Stimulated activated CD4-positive, alpha-beta T cell treated with anti-CD3 and anti-CD28 coated beads, TNF-alpha, amount 100 ng/mL, for 24 hours (primary cell): ENCODE measurements around the gene GALNT11.
A peak's percentile ranks its signal among the peaks of the same experiment; 100 is the strongest.
"Not testable (repeated sequence)": the region's sequence is repeated elsewhere in the genome, so short reads cannot be mapped to it uniquely, and the experiment has no call there.

Experiments
- DNase-seq, 3 experiments: peaks; one replicate each; pipeline ENCODE4 v3.0.0-alpha.2; 2020; ENCODE audit warnings: low read depth in 3 of 3

GALNT11 gene

GRCh38 chr7:152025077-152025936 lies at the start of gene GALNT11:
Gene GALNT11 (plus strand): TSS chr7:152025674. CDS start chr7:152094228, 68,554 bp downstream.
- peak; percentile 70 to 83 (median 75) for DNase-seq

DNA sequence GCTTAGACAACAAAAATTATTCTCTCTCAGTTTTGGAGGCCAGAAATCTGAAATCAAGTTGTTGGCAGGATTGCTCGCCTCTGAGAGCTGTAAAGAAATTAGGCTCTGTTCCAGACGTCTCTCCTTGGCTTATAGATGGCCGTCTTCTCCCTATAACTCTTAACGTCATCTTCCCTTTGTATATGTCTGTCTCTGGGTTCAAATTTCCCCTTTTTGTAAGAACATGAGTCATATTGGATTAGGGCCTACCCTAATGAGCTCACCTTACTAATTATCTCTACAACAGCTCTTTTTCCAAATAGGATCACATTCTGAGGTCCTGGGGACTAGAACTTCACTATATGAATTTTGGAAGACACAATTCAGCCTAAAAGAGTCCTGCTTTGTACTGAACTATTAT lies 46.9 kb upstream of the GALNT11 start:
- DNase-seq = no peak

DNA sequence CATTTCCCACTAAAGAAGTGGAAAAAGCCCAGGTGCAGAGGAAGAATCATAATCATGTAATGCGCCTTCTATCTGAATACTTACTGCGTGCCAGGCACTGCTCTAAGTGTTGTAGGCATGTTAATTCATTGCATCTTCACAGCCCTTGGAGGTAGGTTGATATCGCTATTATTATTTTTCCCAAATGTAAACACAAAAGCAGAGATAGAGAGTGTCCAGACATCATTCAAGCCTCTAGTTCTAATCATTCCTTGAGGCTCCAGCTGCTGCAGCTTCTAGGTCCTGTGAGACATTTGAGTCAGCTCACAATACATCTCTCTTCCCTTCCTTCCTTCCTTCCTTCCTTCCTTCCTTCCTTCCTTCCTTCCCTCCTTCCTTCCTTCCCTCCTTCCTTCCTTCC lies 44.3 kb upstream of the GALNT11 start:
- DNase-seq = no peak

DNA sequence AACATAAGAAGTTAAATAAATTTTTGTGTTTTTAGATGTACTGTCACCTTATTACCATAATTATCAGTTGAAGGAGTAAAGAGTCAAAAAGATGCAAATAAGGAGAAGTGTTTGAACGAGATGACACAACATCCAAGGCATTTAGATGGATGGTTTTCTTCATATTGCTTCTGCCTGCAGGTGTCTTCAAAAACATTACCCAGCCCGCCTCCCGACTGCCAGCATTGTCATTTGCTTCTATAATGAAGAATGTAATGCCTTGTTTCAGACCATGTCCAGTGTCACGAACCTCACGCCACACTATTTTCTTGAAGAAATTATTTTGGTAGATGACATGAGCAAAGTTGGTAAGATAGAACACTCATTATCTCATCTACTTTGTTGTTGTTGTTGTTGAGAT lies 42.7 kb upstream of the GALNT11 start:
- no peak for DNase-seq

- no peak for DNase-seq
These were observed 40.9 kb upstream of the GALNT11 start for GRCh38 chr7:151984612-151985011.

- DNase-seq = no peak
These were observed 37.5 kb upstream of the GALNT11 start for GRCh38 chr7:151987748-151988529.

DNA sequence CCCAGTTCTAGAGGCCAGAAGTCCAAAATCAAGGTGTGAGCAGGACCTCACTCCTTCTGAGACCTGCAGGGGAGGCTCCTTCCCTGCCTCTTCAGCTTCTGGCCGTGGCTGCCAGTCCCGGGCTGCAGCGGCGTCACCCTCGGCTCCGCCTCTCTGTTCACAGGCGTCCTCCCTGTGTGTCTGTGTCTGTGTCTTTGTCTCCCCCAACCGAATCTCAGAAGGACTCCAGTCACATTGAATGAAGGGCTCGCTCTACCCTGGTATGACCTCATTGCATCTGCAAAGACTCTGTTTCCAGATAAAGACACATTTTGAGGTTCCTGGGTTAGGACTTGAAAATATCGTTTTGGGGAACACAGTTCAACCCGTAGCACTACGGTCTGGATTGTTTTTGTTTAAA lies 33.1 kb upstream of the GALNT11 start:
- peak in 1 of 3 experiments; percentile 29 for DNase-seq

DNA sequence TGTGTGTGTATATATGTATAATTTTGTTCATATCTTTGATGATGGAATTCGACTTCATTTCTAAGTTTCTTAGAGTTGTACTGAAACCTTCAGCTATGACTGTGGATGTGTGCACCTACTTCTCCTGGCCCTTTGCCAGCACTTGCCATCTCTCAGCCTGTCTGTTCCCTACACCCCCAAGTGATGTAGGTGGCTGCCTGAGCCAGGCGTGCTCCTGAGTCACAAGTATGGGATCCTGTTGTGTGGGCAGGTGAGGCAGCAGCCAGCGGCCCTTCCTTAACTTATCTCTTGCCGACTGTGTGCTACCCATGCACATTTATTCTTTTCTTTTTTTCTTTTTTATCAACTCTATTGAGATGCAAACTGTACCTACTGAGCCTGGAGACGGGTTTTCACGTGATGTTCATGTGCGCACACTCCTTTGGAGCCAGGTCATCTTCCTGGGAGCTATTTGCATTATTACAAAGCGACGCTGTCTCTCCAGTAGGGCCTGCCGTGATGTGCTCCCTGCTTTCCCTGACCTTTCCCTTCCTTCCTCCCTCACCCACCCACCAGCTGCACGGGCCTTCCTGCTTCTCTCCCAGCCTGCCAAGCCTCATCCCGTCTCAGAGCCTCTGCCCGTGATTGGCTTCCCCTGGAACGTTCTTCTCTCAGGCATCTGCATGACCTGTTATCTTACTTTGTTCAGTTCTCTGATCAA lies 31.3 kb upstream of the GALNT11 start:
- peak in 1 of 3 experiments; percentile 20 for DNase-seq

DNA sequence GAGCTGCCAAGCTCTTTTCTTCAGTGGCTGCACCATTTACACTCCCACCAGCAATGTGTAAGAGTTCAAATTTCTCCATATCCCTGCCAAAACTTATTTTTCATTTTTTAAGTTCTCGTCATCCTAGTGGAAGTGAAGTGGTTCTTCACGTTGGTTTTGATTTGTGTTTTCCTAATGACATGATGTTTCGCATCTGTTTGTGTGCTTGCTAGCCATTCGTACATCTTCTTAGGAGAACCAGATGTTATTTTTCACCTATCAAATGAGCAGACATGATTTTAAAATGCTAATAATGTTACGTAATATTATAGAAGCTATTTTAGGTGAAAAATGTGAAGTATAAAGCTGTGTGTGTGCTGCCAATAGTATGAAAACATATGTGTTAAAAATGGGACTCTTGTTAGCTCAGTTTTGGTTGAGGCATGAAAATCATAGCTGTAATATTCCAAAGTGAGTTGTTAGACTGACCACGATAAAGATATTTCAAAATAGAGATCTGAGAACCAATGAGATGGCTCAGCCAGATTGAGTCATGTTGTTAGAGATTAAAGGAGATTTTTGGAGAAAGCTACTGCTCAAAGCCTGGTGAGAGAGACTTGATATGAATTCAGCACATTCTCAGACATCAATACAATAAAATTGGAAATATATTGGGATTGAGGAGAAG lies 25.9 kb upstream of the GALNT11 start:
- DNase-seq = no peak

GRCh38 chr7:152000191-152000590 lies 25.3 kb upstream of the GALNT11 start:
- no peak for DNase-seq

DNA sequence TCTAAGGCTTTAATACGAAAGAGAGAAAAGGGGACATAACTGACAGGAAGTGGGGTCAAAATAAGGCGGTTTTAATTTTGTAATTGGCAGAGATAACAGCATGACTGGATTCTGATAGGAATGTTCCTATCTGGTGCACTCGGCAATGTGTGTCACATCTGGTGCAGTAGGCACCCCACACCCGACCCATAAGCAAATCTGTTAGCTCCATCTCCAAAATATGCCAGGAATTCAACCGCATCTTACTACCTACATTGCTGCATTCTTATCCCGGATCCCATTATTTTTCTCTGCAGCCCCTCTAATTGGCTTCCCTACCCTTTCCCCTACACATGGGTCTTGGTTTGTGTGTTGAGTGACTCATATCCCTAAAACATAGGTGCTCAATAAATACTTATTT lies 19.1 kb upstream of the GALNT11 start:
- DNase-seq = no peak

- DNase-seq = no peak
These were observed 13.6 kb upstream of the GALNT11 start for GRCh38 chr7:152011860-152012259.

- no peak for DNase-seq
These were observed 12.2 kb upstream of the GALNT11 start for GRCh38 chr7:152013230-152013629.

GRCh38 chr7:152013974-152014373 lies 11.5 kb upstream of the GALNT11 start:
- DNase-seq = no peak

- DNase-seq = no peak
These were observed 10.8 kb upstream of the GALNT11 start for GRCh38 chr7:152014722-152015121.

DNA sequence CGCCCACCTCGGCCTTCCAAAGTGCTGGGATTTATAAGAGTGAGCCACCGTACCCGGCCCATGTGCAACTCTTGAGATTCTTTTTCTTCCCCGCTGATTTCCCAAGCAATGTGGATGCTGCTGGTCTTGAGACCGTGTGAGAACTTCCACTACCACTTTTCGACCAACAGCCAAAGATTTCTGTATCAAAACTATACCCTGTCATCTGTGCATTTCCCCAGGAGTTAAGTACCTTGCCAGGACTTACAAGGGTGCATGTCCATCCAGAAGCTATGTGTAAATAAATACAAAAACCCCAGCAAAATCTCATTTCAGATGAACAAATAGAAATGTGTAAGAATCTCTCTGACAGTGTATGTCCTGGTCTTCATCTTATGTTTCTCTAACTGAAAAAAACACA lies 9.9 kb upstream of the GALNT11 start:
- DNase-seq = no peak

GRCh38 chr7:152016947-152017346 lies 8.5 kb upstream of the GALNT11 start:
- DNase-seq = no peak

DNA sequence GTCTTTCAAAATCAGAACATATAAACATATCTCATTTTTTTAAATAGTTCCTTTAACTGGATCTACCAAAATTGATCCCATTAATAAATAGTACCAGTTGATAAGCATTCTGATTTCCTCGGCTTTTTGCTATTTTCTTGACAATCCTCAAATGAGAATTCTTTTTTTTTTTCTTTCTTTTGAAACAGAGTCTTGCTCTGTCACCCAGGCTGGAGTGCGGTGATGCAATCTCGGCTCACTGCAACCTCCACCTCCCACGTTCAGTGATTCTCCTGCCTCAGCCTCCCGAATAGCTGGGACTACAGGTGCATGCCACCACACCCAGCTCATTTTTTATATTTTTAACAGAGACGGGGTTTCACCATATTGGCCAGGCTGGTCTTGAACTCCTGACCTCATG lies 7.8 kb upstream of the GALNT11 start:
- not testable (repeated sequence) for DNase-seq

DNA sequence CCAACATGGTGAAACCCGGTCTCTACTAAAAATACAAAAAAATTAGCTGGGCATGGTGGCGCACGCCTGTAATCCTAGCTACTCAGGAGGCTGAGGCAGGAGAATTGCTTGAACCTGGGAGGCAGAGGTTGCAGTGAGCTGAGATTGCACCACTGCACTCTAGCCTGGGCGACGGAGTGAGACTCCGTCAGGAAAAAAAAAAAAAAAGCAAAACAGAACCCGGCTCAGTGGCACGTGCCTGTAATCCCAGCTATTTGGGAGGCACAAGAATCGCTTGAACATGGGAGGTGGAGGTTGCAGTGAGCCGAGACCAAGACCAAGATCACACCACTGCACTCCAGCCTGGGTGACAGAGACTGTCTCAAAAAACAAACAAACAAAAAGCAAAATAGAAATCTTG lies 3.7 kb upstream of the GALNT11 start:
- DNase-seq = not testable (repeated sequence)

- no peak for DNase-seq
These were observed 740 bp downstream of the GALNT11 start for GRCh38 chr7:152025937-152026890.
